CD4-positive, alpha-beta T cell treated with Interleukin-21 for 1 hour (primary cell): ENCODE data around the gene TLR4.

ENCODE experiments used
- DNase-seq: peaks from one replicate; pipeline ENCODE4 v3.0.0-alpha.2; 2020

TLR4 gene

GRCh38 chr9:117715411-117715989 lies 11.3 kb downstream of the TLR4 start:
- no peak for DNase-seq

- peak; percentile 19 for DNase-seq
Measured at GRCh38 chr9:117718085-117718484, 13.9 kb downstream of the TLR4 start.

GRCh38 chr9:117718701-117719100 lies 14.5 kb downstream of the TLR4 start:
- no peak for DNase-seq

- no peak for DNase-seq
Measured at GRCh38 chr9:117719161-117719920, 15.1 kb downstream of the TLR4 start.

GRCh38 chr9:117720066-117720465 lies 15.9 kb downstream of the TLR4 start:
- DNase-seq: no peak

- DNase-seq: no peak
Measured at GRCh38 chr9:117720555-117720954, 16.4 kb downstream of the TLR4 start.

- no peak for DNase-seq
Measured at GRCh38 chr9:117720987-117721386, 16.8 kb downstream of the TLR4 start.

- no peak for DNase-seq
Measured at GRCh38 chr9:117722108-117722761, 18.0 kb downstream of the TLR4 start.

GRCh38 chr9:117723986-117724625 lies 19.9 kb downstream of the TLR4 start:
- no peak for DNase-seq

- no peak for DNase-seq
Measured at GRCh38 chr9:117725426-117725887, 21.3 kb downstream of the TLR4 start.

- no peak for DNase-seq
Measured at GRCh38 chr9:117729375-117729774, 25.2 kb downstream of the TLR4 start.

- DNase-seq: no peak
Measured at GRCh38 chr9:117732494-117732893, 28.3 kb downstream of the TLR4 start.

GRCh38 chr9:117733465-117733864 lies 29.3 kb downstream of the TLR4 start:
- no peak for DNase-seq

- no peak for DNase-seq
Measured at GRCh38 chr9:117734082-117734481, 29.9 kb downstream of the TLR4 start.

GRCh38 chr9:117734523-117735314 lies 30.5 kb downstream of the TLR4 start:
- no peak for DNase-seq

GRCh38 chr9:117737721-117738226 lies 33.6 kb downstream of the TLR4 start:
- DNase-seq: no peak

GRCh38 chr9:117739206-117739605 lies 35.0 kb downstream of the TLR4 start:
- DNase-seq: no peak

- DNase-seq: no peak
Measured at GRCh38 chr9:117739624-117740347, 35.6 kb downstream of the TLR4 start.

GRCh38 chr9:117742131-117742530 lies 37.9 kb downstream of the TLR4 start:
- DNase-seq: no peak

- DNase-seq: no peak
Measured at GRCh38 chr9:117744369-117744768, 40.2 kb downstream of the TLR4 start.

- DNase-seq: no peak
Measured at GRCh38 chr9:117744856-117745389, 40.7 kb downstream of the TLR4 start.

- DNase-seq: no peak
Measured at GRCh38 chr9:117745598-117745997, 41.4 kb downstream of the TLR4 start.
